Kidney glomerular epithelial cell (primary cell): Measurements from ENCODE around the gene SPINDOC.
A peak's percentile ranks its signal among the peaks of the same experiment; 100 is the strongest.
"Not testable (repeated sequence)": the region's sequence is repeated elsewhere in the genome, so short reads cannot be mapped to it uniquely, and the experiment has no call there.

ENCODE experiments used
- DNase-seq: peaks from one replicate; lab custom pipeline; 2025; lab: John Stamatoyannopoulos, UW

SPINDOC gene

DNA sequence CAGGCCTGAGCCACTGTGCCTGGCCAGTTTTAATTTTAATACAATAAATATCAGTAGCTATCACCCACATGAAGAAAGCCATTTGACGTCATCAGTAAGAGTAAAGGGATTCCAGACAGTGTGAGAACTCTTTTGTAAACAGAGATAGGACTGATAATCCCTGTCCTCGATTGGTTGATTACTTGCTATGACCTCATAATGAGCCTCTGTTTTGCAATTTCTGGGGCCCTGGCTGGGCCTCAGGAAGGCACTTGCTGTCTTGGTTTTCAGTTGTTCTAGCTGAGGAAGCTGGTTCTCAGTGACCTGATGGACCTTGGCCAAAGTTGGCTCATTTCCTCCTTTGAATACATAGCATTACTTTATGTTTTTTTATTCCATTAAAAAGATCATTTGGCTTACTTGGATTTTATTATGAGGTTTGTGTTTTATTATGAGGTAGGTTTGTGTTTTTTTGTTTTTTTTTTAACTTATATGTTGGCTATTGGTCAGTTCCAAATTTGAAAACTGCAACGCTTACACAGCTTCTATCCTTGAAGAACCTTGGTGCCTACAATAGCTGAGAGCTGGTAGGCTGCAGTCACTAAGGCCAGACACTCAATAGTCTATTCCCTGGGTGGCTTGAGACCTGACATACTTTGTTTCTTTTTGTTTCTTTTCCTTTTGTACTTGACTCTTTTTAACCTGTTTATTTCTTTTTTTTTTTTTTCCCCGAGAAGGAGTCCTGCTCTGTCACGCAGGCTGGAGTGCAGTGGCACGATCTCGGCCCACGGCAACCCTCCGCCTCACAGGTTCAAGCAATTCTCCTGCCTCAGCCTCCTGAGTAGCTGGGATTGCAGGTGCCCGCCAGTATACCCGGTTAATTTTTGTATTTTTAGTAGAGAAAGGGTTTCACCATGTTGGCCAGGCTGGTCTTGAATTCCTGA lies 45.6 kb downstream of the SPINDOC start:
- no peak for DNase-seq

DNA sequence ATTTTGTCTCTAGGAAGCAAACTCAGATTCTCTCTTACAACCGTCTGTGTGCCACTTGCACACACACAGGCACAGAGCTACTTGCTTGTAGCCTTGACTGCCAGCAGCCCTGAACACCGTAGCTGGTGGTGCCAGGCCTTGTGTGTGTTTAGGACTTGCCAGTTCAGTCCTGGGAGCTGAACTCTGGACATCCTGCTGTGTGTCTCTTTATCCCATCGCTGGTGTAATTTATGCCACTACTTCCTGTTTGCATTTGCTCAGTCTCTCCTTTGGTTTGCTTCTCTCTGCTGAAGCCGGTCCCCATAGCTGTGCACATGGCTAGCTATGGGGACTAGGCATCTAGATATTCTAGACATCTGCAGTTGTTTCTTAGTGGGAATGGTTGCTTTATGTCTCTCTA lies 49.7 kb downstream of the SPINDOC start:
- DNase-seq: no peak

DNA sequence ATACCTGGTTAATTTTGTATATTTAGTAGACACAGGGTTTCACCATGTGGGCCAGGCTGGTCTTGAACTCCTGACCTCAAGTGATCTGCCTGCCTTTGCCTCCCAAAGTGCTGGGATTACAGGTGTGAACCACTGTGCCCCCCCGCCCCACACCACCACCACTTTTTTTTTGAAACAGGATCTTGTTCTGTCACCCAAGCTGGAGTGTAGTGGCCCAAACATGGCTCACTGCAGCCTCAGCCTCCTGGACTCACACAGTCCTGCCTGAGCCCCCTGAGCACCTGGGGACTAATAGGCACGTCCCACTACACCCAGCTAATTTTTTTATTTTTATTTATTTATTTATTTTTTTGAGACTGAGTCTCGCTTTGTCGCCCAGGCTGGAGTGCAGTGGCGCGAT lies 50.4 kb downstream of the SPINDOC start:
- DNase-seq: not testable (repeated sequence)

DNA sequence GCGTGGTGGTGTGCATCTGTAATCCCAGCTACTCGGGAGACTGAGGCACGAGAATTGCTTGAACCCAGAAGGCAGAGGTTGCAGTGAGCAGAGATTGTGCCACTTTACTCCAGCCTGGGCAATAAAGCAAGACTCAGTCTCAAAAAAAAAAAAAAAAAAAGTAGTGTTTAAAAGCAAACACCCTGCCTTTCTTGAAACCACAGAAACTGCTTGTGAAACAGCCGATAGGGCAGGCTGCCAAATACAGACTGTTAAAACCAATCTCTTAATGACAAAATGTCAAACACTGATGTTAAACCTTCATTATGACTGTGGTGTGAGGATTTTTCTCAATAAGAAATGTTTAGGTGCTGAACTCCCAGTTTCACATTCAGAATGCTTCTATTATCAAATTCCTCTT lies 53.0 kb downstream of the SPINDOC start:
- no peak for DNase-seq

DNA sequence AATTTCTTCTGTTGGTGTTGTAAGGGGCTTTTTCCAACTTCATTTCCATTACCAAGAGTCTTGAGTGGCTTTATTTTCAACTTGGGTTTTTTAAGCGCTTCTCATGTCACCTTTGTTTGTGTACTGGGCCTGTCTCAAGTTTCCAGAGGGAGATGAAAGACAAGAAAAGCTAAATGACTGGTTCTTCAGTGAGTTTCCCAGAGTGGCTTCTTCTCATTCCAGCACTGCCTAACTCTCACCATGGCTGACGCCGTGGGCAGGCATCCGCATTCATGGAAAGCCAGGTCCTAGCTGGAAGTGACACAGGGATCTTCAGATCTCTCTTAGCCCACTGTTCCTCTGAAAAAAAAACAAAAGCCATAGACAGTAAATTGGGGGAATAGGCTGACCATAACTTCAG lies 54.3 kb downstream of the SPINDOC start:
- no peak for DNase-seq

DNA sequence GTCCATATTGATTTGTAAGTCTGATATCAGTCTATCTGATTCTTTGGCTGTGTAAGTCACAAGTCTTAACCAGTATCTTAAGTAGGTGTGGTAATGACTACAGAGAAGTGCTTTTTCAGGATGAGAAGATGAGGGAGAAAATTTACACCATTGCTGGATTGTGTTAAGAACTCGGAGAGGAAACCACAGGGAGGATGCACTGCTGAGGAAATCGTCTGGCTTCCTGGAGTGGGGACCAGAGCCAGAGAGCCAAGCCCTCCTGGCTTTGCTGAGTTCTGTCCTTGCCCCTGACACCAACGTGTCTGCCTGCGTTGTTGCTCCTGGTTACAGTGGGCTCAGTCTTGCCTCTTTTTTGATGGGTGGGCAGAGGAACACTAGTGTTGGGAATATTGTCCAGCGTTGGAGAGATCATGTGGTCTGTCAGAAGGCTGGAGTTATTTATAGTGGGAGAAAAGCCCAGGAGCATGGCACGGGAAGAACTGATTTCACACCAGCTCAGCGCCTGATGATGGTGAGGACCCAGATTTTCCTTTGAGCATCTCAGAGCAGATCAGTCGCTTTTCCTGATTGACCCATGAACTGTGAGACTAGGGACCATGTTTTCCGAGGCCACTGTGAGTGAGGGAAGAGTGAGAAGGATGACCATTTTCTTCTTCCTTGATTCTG lies 55.3 kb downstream of the SPINDOC start:
- DNase-seq: no peak

DNA sequence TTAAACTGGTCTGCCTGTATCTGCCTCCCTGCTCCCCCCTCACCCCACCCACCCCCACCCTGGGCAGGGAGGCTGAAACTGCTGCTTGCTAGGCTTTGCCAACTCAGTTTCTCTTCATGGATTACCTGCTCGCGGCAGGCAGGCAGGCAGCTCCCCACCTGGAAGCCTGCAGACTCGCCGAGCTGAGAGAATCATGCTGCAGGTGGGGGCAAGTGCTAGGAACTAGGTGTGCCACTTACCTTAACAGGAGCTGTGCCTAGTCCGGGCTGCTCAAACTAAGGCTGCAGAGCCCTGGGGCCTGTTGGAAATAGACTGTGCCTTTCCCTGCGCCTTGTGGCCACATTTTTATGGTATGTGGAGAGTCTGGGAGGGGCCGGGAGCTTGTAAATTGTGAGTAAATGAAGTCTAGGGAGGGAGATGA lies 55.9 kb downstream of the SPINDOC start:
- no peak for DNase-seq

DNA sequence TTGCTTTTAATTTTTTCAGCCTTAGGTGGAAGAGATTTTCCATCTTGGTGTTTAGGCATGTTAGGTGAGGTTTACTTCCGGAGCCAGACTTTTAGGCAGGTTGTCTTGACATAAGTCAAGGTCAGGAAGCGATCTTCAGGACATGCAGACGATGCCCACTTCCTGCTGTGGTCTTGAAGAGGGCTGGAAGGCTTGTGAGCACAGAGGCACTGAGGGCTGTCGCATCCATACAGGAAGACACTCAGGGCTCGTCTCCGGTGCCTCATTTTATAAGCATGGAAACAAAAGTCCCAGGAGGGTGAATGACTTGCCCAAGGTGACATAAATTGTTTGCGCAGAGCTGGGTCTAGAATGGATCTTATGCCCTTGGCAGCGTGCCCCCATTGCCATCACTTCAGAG lies 56.4 kb downstream of the SPINDOC start:
- no peak for DNase-seq

DNA sequence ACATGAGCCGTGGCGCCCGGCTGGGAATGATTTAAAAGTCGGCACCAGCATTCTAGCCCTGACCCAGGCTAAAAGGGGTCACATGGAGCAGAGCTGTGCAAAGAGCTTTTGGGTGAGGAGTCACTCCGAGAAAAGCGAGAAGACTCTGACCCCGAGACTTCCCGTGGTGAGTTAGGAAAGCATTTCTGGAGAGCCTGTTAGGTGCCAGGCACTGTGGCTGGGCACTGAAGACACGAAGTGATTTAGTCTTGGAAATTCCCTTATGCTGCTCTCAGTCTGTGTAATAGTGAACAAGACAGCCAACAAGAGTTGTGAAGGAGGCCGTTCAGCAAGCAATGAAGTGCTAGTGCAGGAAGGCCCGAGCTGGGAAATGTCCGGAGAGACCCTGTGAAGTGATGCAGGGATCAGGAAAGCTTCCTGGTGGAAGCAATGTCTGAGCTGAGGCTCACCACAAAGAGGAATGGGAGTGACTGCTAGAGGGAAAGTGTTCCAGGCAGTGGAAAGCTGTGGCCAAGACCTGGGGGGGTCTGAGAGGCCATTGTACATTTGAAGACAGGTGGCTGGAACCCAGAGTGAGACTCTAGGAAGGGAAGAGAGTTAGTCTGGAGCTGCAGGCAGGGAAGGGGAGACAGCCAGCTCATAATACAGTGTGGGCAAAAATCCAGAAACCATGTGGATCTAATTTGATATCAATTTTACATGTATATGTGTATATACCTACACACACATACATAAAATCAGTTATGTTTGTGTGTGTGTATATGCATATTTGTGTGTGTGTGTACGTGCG lies 57.3 kb downstream of the SPINDOC start:
- no peak for DNase-seq

DNA sequence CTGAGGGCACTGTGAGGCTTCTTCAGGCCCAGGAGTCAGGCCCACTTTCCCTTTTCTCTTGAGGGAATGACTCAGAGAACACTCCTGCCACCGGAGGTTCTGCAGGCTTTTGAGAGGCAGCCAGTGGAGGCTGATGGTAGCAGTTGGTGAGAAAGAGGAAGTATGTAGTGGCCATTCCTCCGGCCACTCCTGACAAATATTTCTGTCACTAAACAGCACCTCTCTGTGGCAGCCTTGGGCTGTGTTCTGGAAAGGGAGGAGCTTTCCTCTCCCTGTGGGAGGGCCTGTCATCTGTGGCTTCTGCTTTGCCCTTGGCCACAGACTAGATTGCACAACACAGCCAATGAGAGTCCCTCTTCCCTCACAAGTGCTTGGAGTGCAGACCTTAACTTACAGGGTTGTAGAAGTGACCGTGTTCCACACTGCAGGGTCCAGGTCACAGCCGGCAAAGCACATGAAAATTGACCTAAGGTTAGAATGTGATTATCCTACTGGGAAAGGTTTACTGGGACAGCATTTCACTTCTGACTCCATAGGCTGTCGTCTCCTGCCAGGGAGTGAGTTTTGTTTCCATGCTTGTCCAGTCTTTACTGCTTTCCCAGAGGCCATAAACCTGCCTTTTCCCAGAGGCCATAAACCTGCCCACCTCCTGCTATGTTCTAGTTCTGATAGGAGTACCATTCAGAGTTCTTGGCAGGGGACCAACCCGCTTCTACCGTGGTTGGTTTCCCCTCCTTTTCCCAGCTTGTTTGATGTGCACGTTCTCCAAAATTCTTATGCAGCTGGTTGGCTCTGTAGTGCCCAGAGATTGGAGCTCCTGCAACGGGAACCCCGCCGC lies 58.9 kb downstream of the SPINDOC start:
- DNase-seq: peak; percentile 90

DNA sequence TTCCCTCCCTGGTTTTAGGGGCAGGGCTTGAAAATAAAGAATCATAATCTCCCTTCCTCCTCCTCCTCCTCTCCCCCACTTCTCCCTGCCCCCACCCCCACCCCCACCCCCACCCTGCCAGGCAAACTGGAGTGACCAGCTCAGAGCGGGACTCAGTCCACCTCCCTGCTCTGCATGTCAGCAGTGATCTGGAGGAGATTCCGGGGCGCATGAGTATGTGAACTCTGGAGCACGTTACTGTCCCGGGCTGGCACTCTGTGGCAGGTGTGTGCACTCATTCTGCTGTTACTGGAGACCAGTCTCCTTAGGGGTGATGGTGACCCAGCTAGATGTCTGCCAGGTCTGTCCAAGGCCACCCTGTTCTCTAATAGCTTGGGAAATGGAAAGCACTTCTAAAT lies 59.5 kb downstream of the SPINDOC start:
- DNase-seq: no peak

DNA sequence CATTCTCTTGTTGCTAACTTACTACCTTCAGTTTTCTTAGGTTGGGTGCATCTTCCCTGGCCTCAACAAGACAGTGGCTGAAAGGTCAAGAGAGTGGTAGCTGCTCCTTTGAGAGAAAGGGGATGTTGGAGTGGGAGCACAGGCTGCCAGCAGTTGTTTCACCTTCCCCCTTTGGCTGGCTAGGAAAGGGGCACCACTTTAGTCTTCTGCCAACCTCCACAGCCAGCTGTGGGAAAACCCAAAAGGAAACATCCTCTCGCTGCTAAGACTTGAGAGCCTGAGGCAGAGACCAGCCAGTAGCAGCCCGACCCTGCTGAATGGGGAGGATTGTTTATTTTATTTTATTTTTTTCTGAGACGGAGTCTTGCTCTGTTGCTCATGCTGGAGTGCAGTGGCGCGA lies 60.1 kb downstream of the SPINDOC start:
- DNase-seq: no peak

DNA sequence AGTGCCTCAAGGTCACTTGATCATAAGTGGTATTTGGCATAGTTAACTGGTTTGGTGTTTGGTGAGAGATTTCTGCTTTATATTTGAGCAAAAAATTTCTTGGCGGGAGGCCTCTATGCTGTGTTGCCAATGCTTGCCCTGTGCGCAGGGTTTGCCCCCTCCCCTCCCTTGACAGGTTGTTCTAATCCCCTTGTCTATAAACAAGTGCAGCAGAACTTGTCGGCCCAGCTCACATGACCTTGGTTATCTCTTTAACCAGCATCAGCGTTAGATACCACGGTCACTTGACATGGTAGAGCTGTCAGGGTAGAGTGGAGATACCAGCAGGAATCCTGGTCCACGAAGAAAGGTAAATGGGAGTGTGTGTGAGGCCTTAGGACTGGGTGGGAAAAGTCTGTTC lies 61.3 kb downstream of the SPINDOC start:
- no peak for DNase-seq

DNA sequence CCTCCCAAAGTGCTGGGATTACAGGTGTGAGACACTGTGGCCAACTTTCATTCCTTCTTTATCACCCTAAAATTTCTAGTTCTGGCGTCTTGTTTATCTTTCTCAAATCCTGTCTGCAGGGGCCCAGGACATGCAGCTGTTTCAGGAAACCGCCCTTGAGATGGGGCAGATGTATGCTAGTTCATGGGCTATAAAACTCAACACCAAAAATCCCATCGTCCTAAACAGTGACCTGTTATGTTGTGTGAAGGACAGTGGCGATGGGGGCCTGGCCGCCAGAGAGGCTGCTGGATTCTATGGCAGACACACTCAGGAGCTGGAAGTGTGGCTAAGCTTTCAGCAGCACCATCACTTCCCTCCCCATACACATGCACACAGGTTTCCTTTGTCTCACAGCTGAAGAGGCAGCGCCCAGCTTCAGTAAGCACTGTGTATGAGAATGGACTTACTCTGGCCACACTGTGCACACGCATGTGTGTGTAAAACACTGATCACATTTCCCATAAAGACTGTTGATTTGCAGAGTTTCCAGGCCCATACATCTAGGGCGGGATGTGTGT lies 62.3 kb downstream of the SPINDOC start:
- DNase-seq: no peak

DNA sequence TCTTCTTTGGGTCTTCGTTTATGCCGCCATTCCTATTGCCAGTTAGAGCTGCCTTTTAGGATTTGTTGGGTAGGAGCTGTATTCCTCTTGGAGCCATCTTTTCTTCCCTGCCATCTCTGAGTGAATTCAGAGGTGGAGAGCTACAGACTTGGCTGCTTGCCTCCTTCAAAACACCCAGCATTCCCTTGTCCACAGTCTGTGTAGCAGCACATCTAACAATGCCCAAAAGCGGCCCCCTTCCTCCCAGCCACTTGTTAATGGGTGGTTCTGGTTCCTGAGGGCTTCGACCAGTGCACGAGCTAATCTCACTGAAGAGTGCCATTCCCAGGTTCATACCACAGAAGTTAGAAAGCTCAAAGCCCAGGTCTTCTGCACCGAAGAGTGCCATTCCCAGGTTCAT lies 63.4 kb downstream of the SPINDOC start:
- DNase-seq: no peak
